Keratinocyte (primary cell): Measurements from ENCODE around the gene HLA-B.

Experiments
- CTCF ChIP-seq, 3 experiments: IDR thresholded peaks in 1 of 3; conservative IDR thresholded peaks in 1 of 3; optimal IDR thresholded peaks in 1 of 3; 2 replicates in 2 of 3; 3 replicates in 1 of 3; pipeline versions ENCODE3 to v1.5.1; 2011; ENCODE audit warnings: low read length in 3 of 3, mild to moderate bottlenecking in 3 of 3, moderate library complexity in 2 of 3, control low read depth in 1 of 3, inconsistent platforms in 1 of 3; ENCODE audit not compliant: insufficient read depth in 2 of 3; ENCODE audit errors: extremely low read depth in 1 of 3
- EZH2 ChIP-seq: IDR thresholded peaks from one replicate; pipeline ENCODE4 v1.6.1; 2012; ENCODE audit warnings: inconsistent platforms, mild to moderate bottlenecking, low read length, moderate library complexity

DNA sequence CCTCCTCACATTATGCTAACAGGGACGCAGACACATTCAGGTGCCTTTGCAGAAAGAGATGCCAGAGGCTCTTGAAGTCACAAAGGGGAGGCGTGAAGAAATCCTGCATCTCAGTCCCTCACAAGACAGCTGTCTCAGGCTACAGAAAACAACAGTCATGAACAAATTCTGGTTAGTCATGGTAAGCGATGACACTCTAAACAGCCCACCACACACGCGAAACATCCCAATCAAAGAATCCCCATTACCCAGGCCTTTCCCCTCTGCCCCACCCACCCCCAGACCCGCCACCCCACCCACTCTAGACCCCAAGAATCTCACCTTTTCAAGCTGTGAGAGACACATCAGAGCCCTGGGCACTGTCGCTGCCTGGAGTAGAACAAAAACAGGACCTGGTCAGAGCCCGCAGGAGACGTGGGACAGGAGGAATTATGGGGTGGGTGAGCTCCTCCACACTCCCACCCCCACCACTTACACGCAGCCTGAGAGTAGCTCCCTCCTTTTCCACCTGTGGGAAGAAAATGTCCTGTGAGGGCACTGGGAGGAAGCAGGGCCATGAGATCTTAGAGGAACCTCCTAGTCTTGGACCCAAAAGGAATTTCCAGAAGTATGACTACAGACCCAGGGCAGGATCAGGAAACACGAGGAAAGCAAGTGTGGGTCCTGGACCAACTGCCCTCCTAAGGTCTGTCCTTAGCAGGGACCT is 2.7 kb downstream of the HLA-B start:
- TF ChIP-seq CTCF (optimal IDR thresholded peaks at IDR 0.05 in 1 of 3, IDR thresholded peaks at IDR 0.05 in 1 of 3, conservative IDR thresholded peaks at IDR 0.05 in 1 of 3; ENCODE audit: extremely low read depth in 1 of 3, insufficient read depth in 2 of 3, low read length in 3 of 3) (no peak), EZH2 (no peak)
